Tibial artery (tissue), 4 donors: ENCODE measurements around the gene BEGAIN.

Experiments
- DNase-seq, 2 donors: peaks; one replicate each; pipeline ENCODE4 v3.0.0-alpha.2; 2019
- H3K27ac ChIP-seq, 2 donors: fragments of 200-600 bp; sonication (generic) in 1 of 2; 1 replicate in 1 of 2; 2 replicates in 1 of 2; pipeline ENCODE4 v1.5.1; 2018 to 2019; ENCODE audit warnings: mild to moderate bottlenecking in 1 of 2
- H3K27me3 ChIP-seq, 2 donors: fragments of 200-600 bp; sonication (generic) in 1 of 2; one replicate each; pipeline versions ENCODE4 v1.5.1 to v1.6.0; 2016 to 2019
- H3K36me3 ChIP-seq, 3 donors: fragments of 200-600 bp; sonication (generic) in 2 of 3; one replicate each; pipeline ENCODE4 v1.5.1; 2016 to 2019; ENCODE audit warnings: mild to moderate bottlenecking in 2 of 3
- H3K4me1 ChIP-seq, 4 donors: fragments of 200-600 bp; sonication (generic) in 2 of 4; 1 replicate in 3 of 4; 2 replicates in 1 of 4; pipeline ENCODE4 v1.5.1; 2016 to 2019
- H3K4me3 ChIP-seq, 2 donors: fragments of 200-600 bp; sonication (generic) in 1 of 2; 1 replicate in 1 of 2; 2 replicates in 1 of 2; pipeline ENCODE4 v1.5.1; 2018 to 2019; ENCODE audit warnings: mild to moderate bottlenecking in 2 of 2
- H3K9me3 ChIP-seq, 3 donors: fragments of 200-600 bp; sonication (generic) in 1 of 3; one replicate each; pipeline ENCODE4 v1.5.1; 2016 to 2019
- CTCF ChIP-seq, 2 experiments: fragments of 200-600 bp in 1 of 2; fragments of 450-650 bp in 1 of 2; IDR thresholded peaks; one replicate each; pipeline ENCODE4 v1.5.1; 2017 to 2019; ENCODE audit warnings: antibody characterized with exemption in 2 of 2, mild to moderate bottlenecking in 1 of 2, moderate library complexity in 1 of 2
- intact Hi-C: fragments of 100-400 bp; cut with DNase I; formaldehyde crosslinking; loops from one replicate; pipeline ENCODE4 v1.15.0; 2023; ENCODE audit warnings: low total_unique reads

Gene BEGAIN

GRCh38 chr14:100555436-100556139 is 31.6 kb downstream of the BEGAIN start:
- intact Hi-C loops = no loop called here
- no peak overlapping the region for H3K4me3 ChIP-seq
- DNase-seq = no peak
- H3K4me1 ChIP-seq = peaks cover 0 to 3% (median 0%) of the 10 kb centered on the region in 4 donors
- no peaks in the 10 kb centered on the region for H3K36me3 ChIP-seq
- no peak for TF ChIP-seq CTCF (IDR thresholded peaks at IDR 0.05)
- H3K27me3 ChIP-seq = peaks cover 0 to 22% of the 10 kb centered on the region in 2 donors
- H3K27ac ChIP-seq = no peak overlapping the region
- H3K9me3 ChIP-seq = no peaks in the 10 kb centered on the region

- Histone ChIP-seq H3K36me3 (no peaks in the 10 kb centered on the region), H3K9me3 (no peaks in the 10 kb centered on the region), H3K27me3 (peaks cover 0 to 21% of the 10 kb centered on the region in 2 donors), H3K27ac (no peak overlapping the region), H3K4me1 (peaks cover 0 to 3% (median 0%) of the 10 kb centered on the region in 4 donors), H3K4me3 (no peak overlapping the region)
- intact Hi-C loops = loop anchor here (5.0 kb wide), 1 partner anchor 873 kb away; the partner anchor contains the start of gene CYP46A1
- no peak for DNase-seq
- TF ChIP-seq CTCF (IDR thresholded peaks at IDR 0.05) = no peak
These were observed 32.4 kb downstream of the BEGAIN start for GRCh38 chr14:100554696-100555320.

GRCh38 chr14:100554082-100554677 is 33.0 kb downstream of the BEGAIN start:
- peaks cover 0 to 20% of the 10 kb centered on the region in 2 donors for H3K27me3 ChIP-seq
- intact Hi-C loops = loop anchor here (5.0 kb wide), 1 partner anchor 872 kb away; the partner anchor contains the start of gene CYP46A1
- H3K36me3 ChIP-seq = no peaks in the 10 kb centered on the region
- TF ChIP-seq CTCF (IDR thresholded peaks at IDR 0.05) = no peak
- H3K4me3 ChIP-seq = no peak overlapping the region
- H3K27ac ChIP-seq = no peak overlapping the region
- DNase-seq = no peak
- no peaks in the 10 kb centered on the region for H3K9me3 ChIP-seq
- H3K4me1 ChIP-seq = peaks cover 0 to 3% (median 0%) of the 10 kb centered on the region in 4 donors

- no peaks in the 10 kb centered on the region for H3K9me3 ChIP-seq
- peaks cover 0 to 3% (median 0%) of the 10 kb centered on the region in 4 donors for H3K4me1 ChIP-seq
- H3K27ac ChIP-seq = no peak overlapping the region
- H3K27me3 ChIP-seq = peaks cover 0 to 20% of the 10 kb centered on the region in 2 donors
- intact Hi-C loops = loop anchor here (5.0 kb wide), 1 partner anchor 871 kb away; the partner anchor contains the start of gene CYP46A1
- no peak overlapping the region for H3K4me3 ChIP-seq
- no peak for DNase-seq
- no peak for TF ChIP-seq CTCF (IDR thresholded peaks at IDR 0.05)
- H3K36me3 ChIP-seq = no peaks in the 10 kb centered on the region
These were observed 33.7 kb downstream of the BEGAIN start for GRCh38 chr14:100553471-100553870.

GRCh38 chr14:100552524-100553125 is 34.6 kb downstream of the BEGAIN start:
- no peak overlapping the region for H3K4me3 ChIP-seq
- peaks cover 0 to 23% of the 10 kb centered on the region in 2 donors for H3K27me3 ChIP-seq
- no peak for TF ChIP-seq CTCF (IDR thresholded peaks at IDR 0.05)
- H3K9me3 ChIP-seq = no peaks in the 10 kb centered on the region
- intact Hi-C loops = loop anchor here (5.0 kb wide), 1 partner anchor 870 kb away; the partner anchor contains the start of gene CYP46A1
- peaks cover 0 to 7% (median 1%) of the 10 kb centered on the region in 4 donors for H3K4me1 ChIP-seq
- H3K27ac ChIP-seq = no peak overlapping the region
- no peaks in the 10 kb centered on the region for H3K36me3 ChIP-seq
- DNase-seq = no peak
